ENCODE results near the gene NFATC1.

Gene NFATC1

DNA sequence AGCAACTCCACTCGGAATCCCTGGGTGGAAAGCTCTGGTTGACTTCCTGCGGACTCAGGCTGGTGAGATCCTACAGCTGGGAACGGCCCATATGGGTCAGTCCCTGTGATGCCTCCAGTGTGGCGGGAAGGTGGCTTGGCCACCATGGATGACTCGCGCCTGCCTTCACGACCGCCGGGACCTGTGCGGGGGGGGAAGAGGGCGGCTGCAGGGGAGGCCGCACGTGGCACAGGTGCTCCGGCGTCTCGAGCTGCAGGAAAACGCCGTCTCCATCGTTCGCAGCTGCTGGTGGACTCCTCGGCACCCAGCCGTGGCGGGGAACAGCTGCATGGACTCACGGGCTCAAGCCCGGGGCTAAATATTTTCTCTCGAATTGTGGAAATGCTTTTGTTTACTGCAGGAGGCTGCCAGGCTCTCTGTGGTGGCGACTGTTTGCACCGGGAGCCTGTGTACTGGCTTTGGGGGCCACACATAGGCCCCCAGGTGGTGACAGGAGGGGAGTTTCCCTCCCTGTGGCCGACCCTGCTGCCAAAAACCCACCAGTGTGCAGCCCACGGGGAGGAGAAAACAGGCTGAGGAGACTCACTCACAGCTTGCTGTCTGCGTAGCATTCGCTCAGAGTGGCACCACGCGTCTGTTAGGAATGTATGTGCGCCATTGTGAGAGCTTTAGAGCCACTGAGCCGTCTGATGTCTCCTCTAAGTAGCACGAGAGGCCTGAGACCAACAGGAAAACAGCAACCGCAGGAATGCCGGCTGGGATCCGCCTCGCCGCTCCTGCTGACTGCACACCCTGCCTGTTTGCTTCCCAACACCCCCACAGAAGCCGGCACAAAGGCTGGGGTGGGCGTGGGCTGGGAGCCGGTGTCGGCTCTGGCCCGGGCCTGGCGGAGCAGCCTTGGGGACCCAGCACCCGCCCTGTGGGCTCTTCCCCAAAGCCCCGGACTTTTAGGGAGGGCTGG, 89.2 kb downstream of the NFATC1 start:
- no peak overlapping the region for H3K27ac ChIP-seq
- no peaks in the 10 kb centered on the region for H3K9me3 ChIP-seq
- no peaks in the 10 kb centered on the region for H3K27me3 ChIP-seq
- peaks cover 14% of the 10 kb centered on the region for H3K36me3 ChIP-seq
- H3K4me3 ChIP-seq (ENCODE audit: low read depth in 1 of 2, low read length in 1 of 2) = no peak overlapping the region
- H3K4me1 ChIP-seq (ENCODE audit: control insufficient read depth in 1 of 2, insufficient read depth in 1 of 2, low read depth in 1 of 2, low read length in 1 of 2) = no peaks in the 10 kb centered on the region
- TF ChIP-seq CTCF (IDR thresholded peaks at IDR 0.05) = no peak

GRCh38 chr18:79485788-79486355, 90.1 kb downstream of the NFATC1 start:
- H3K36me3 ChIP-seq = peaks cover 14% of the 10 kb centered on the region
- H3K4me3 ChIP-seq (ENCODE audit: low read depth in 1 of 2, low read length in 1 of 2) = no peak overlapping the region
- H3K27me3 ChIP-seq = no peaks in the 10 kb centered on the region
- no peak for TF ChIP-seq CTCF (IDR thresholded peaks at IDR 0.05)
- H3K27ac ChIP-seq = no peak overlapping the region
- H3K4me1 ChIP-seq (ENCODE audit: control insufficient read depth in 1 of 2, insufficient read depth in 1 of 2, low read depth in 1 of 2, low read length in 1 of 2) = no peaks in the 10 kb centered on the region
- no peaks in the 10 kb centered on the region for H3K9me3 ChIP-seq

DNA sequence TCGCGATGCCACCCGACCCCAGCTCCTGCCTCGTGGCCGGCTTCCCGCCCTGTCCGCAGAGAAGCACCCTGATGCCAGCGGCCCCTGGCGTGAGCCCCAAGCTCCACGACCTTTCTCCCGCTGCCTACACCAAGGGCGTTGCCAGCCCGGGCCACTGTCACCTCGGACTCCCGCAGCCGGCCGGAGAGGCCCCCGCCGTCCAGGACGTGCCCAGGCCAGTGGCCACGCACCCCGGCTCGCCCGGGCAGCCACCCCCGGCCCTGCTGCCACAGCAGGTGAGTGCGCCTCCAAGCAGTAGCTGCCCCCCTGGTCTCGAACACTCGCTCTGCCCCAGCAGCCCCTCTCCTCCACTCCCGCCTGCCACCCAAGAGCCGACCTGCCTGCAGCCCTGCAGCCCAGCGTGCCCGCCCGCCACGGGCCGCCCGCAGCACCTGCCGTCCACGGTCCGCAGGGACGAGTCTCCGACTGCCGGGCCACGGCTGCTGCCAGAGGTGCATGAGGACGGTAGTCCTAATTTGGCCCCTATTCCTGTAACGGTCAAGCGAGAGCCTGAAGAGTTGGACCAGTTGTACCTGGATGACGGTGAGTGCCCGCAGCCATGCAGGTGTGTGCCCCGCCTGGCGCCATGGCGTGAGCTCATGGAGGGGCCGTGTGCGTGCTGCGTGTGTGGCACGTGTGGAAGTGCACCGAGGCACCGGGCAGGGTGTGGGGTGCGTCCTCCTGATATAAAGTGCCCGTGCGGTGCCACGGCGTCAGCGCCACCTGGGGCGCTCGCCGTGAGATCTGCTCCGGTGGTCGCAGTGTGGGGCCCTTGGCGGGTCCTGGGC, 90.8 kb downstream of the NFATC1 start:
- Histone ChIP-seq H3K9me3 (no peaks in the 10 kb centered on the region), H3K27ac (no peak overlapping the region), H3K4me1 (ENCODE audit: control insufficient read depth in 1 of 2, insufficient read depth in 1 of 2, low read depth in 1 of 2, low read length in 1 of 2) (no peaks in the 10 kb centered on the region), H3K36me3 (peaks cover 14% of the 10 kb centered on the region), H3K4me3 (ENCODE audit: low read depth in 1 of 2, low read length in 1 of 2) (no peak overlapping the region), H3K27me3 (no peaks in the 10 kb centered on the region)
- TF ChIP-seq CTCF (IDR thresholded peaks at IDR 0.05) = no peak

GRCh38 chr18:79487183-79487800, 91.6 kb downstream of the NFATC1 start:
- TF ChIP-seq CTCF (IDR thresholded peaks at IDR 0.05) = no peak
- Histone ChIP-seq H3K4me1 (ENCODE audit: control insufficient read depth in 1 of 2, insufficient read depth in 1 of 2, low read depth in 1 of 2, low read length in 1 of 2) (no peaks in the 10 kb centered on the region), H3K4me3 (ENCODE audit: low read depth in 1 of 2, low read length in 1 of 2) (no peak overlapping the region), H3K27me3 (no peaks in the 10 kb centered on the region), H3K36me3 (peaks cover 14% of the 10 kb centered on the region), H3K9me3 (no peaks in the 10 kb centered on the region), H3K27ac (no peak overlapping the region)

- Histone ChIP-seq H3K36me3 (peaks cover 14% of the 10 kb centered on the region), H3K4me1 (ENCODE audit: control insufficient read depth in 1 of 2, insufficient read depth in 1 of 2, low read depth in 1 of 2, low read length in 1 of 2) (no peaks in the 10 kb centered on the region), H3K27me3 (no peaks in the 10 kb centered on the region), H3K27ac (no peak overlapping the region), H3K9me3 (no peaks in the 10 kb centered on the region), H3K4me3 (ENCODE audit: low read depth in 1 of 2, low read length in 1 of 2) (no peak overlapping the region)
- no peak for TF ChIP-seq CTCF (IDR thresholded peaks at IDR 0.05)
Measured at GRCh38 chr18:79487801-79488201, 92.1 kb downstream of the NFATC1 start.
